Measurements from ENCODE around the gene STUM.

STUM gene

GRCh38 chr1:226566760-226567159 is 18.2 kb downstream of the STUM start:
- H3K27me3 ChIP-seq (replicated peaks; ENCODE audit: insufficient read depth, low read length), result no peaks in the 10 kb centered on the region
- TF ChIP-seq, protein P1, sequence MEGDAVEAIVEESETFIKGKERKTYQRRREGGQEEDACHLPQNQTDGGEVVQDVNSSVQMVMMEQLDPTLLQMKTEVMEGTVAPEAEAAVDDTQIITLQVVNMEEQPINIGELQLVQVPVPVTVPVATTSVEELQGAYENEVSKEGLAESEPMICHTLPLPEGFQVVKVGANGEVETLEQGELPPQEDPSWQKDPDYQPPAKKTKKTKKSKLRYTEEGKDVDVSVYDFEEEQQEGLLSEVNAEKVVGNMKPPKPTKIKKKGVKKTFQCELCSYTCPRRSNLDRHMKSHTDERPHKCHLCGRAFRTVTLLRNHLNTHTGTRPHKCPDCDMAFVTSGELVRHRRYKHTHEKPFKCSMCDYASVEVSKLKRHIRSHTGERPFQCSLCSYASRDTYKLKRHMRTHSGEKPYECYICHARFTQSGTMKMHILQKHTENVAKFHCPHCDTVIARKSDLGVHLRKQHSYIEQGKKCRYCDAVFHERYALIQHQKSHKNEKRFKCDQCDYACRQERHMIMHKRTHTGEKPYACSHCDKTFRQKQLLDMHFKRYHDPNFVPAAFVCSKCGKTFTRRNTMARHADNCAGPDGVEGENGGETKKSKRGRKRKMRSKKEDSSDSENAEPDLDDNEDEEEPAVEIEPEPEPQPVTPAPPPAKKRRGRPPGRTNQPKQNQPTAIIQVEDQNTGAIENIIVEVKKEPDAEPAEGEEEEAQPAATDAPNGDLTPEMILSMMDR (IDR thresholded peaks at IDR 0.05; ENCODE audit: low read length), result no peak
- TF ChIP-seq EZH2 (optimal IDR thresholded peaks at IDR 0.05; ENCODE audit: low read depth, low read length), result no peak
- no peak for TF ChIP-seq EZH2phosphoT487 (IDR thresholded peaks at IDR 0.05; ENCODE audit: low read length)
- H4K20me1 ChIP-seq (ENCODE audit: insufficient read depth, low read length), result no peaks in the 10 kb centered on the region

DNA sequence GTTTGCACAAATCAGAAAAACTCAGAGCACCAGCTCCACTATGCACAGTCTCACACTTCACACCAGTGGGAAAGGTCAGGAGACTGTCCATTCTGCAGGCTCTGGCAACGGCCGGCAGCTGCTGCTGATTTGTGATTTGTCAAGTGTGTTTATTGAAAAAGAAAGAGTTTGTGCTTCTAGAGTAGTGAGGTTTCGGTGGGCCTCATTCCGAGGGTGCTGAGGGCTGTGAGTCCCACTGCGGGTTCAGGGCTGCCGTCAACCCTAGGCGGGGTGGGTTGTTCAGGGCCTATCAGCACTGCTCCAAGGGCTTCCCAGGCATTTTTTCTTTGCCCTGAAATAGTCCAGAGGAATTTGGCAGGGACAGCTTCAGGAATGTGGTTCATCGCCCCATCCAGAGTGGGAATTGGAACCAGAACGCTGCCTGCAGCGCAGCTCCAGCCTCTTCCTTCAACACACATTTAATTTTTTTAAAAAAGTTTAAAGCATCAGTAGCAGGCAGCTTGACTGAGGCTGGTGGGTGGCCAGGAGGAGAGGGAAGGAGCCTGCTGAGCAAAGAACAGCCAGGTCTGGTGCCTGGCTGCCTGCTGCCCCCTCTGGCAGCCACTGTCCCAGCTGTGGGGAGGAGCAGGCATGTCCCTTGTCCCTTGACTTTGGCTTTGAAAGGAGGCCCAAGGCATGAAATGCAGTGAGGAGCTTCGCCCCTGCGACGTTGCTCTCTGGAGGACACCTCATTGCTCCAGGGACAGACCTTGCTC is 19.7 kb downstream of the STUM start:
- H4K20me1 ChIP-seq (ENCODE audit: insufficient read depth, low read length), result no peaks in the 10 kb centered on the region
- no peaks in the 10 kb centered on the region for H3K27me3 ChIP-seq (replicated peaks; ENCODE audit: insufficient read depth, low read length)
- no peak overlapping the region for H3K27ac ChIP-seq (ENCODE audit: low read length)
- H3K9me2 ChIP-seq (replicated peaks; ENCODE audit: insufficient read depth, low read length), result no peaks in the 10 kb centered on the region
- H3K79me2 ChIP-seq (ENCODE audit: low read length), result no peaks in the 10 kb centered on the region
- H3K4me3 ChIP-seq (ENCODE audit: low read length), result no peak overlapping the region
- no peak for DNase-seq
- no peak overlapping the region for H3K9ac ChIP-seq (ENCODE audit: low read length)
- no peak for TF ChIP-seq EZH2 (optimal IDR thresholded peaks at IDR 0.05; ENCODE audit: low read depth, low read length)
- TF ChIP-seq, protein P1 (IDR thresholded peaks at IDR 0.05; ENCODE audit: low read length), result peak; percentile 25; the same call in 1 of the 2 replicates
- no peaks in the 10 kb centered on the region for H3K36me3 ChIP-seq (replicated peaks; ENCODE audit: insufficient read depth, low read length)
- no peak overlapping the region for H3K4me2 ChIP-seq (ENCODE audit: low read depth, low read length)
- H3F3A ChIP-seq (ENCODE audit: insufficient read depth, low read length), result no peaks in the 10 kb centered on the region
- no peaks in the 10 kb centered on the region for H3K9me3 ChIP-seq (replicated peaks; ENCODE audit: insufficient read depth, low read length)
- no peak overlapping the region for H2AFZ ChIP-seq (ENCODE audit: low read length)
- H3K4me1 ChIP-seq (ENCODE audit: low read length), result no peaks in the 10 kb centered on the region

More at GRCh38 chr1:226566760-226567159, 18.2 kb downstream of the STUM start:
- no peak overlapping the region for H2AFZ ChIP-seq (ENCODE audit: low read length)
- H3K4me3 ChIP-seq (ENCODE audit: low read length), result no peak overlapping the region
- no peaks in the 10 kb centered on the region for H3K9me3 ChIP-seq (replicated peaks; ENCODE audit: insufficient read depth, low read length)
- H3F3A ChIP-seq (ENCODE audit: insufficient read depth, low read length), result no peaks in the 10 kb centered on the region
- no peak for DNase-seq
- H3K4me2 ChIP-seq (ENCODE audit: low read depth, low read length), result no peak overlapping the region
- no peaks in the 10 kb centered on the region for H3K9me2 ChIP-seq (replicated peaks; ENCODE audit: insufficient read depth, low read length)
- H3K27ac ChIP-seq (ENCODE audit: low read length), result no peak overlapping the region
- H3K4me1 ChIP-seq (ENCODE audit: low read length), result no peaks in the 10 kb centered on the region
- H3K9ac ChIP-seq (ENCODE audit: low read length), result no peak overlapping the region
- no peaks in the 10 kb centered on the region for H3K36me3 ChIP-seq (replicated peaks; ENCODE audit: insufficient read depth, low read length)
- H3K79me2 ChIP-seq (ENCODE audit: low read length), result no peaks in the 10 kb centered on the region

DNA sequence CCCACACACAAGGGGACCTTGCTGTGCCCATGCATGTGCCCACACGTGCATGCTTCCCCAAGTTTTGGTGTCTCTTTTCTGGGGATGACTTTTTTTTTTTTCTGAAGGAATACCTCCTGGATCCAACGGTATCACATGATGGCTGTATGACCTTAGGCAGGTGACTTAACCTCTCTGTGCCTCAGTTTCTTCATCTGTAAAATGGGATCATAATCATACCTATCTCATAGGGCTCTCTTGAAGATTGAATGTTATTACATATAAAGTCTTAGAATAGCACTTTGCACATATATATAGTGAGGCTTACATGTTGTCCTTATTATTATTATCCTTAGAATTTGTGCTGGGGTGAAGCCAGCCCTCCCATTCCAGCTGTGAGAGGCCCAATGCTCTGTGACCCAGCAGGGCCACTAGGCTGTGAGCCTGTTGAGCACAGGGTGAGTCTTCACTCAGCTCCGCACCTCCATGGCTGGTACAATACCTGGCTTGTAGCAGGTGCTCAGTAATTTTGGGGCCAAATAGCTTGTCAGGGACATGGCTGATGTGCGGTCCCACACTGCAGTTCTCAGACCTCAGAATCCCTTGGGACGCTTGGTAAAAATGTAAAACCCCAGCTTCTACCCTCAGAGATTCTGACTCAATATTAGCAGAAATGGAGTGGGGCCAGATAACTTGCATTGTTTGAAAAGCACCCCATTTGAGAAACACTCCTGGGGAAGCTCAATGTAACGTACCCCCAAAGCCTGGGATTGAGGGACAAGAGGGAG is 20.6 kb downstream of the STUM start:
- Histone ChIP-seq H3K36me3 (replicated peaks; ENCODE audit: insufficient read depth, low read length) (no peaks in the 10 kb centered on the region), H3K4me2 (ENCODE audit: low read depth, low read length) (no peak overlapping the region), H3K27ac (ENCODE audit: low read length) (no peak overlapping the region), H4K20me1 (ENCODE audit: insufficient read depth, low read length) (no peaks in the 10 kb centered on the region), H3K9ac (ENCODE audit: low read length) (no peak overlapping the region), H3K9me2 (replicated peaks; ENCODE audit: insufficient read depth, low read length) (no peaks in the 10 kb centered on the region), H2AFZ (ENCODE audit: low read length) (no peak overlapping the region), H3K9me3 (replicated peaks; ENCODE audit: insufficient read depth, low read length) (no peaks in the 10 kb centered on the region), H3F3A (ENCODE audit: insufficient read depth, low read length) (no peaks in the 10 kb centered on the region), H3K4me1 (ENCODE audit: low read length) (no peaks in the 10 kb centered on the region), H3K27me3 (replicated peaks; ENCODE audit: insufficient read depth, low read length) (no peaks in the 10 kb centered on the region), H3K79me2 (ENCODE audit: low read length) (no peaks in the 10 kb centered on the region), H3K4me3 (ENCODE audit: low read length) (no peak overlapping the region)
- DNase-seq, result no peak
- TF ChIP-seq, protein P1 (IDR thresholded peaks at IDR 0.05; ENCODE audit: low read length), result no peak
- TF ChIP-seq EZH2phosphoT487 (IDR thresholded peaks at IDR 0.05; ENCODE audit: low read length), result no peak
